KG1 (cell line): ENCODE data around the gene CRIM1.
"Not testable (repeated sequence)": the region's sequence is repeated elsewhere in the genome, so short reads cannot be mapped to it uniquely, and the experiment has no call there.

ENCODE experiments used
- DNase-seq: peaks from one replicate; lab custom pipeline; 2025; lab: John Stamatoyannopoulos, UW

Gene CRIM1

GRCh38 chr2:36351736-36352349 lies 3.7 kb upstream of the CRIM1 start:
- no peak for DNase-seq

- no peak for DNase-seq
Observed at GRCh38 chr2:36352701-36353100, 2.9 kb upstream of the CRIM1 start.

GRCh38 chr2:36354811-36355150 lies 797 bp upstream of the CRIM1 start:
- DNase-seq = no peak

- no peak for DNase-seq
Observed at GRCh38 chr2:36355890-36356297, 316 bp downstream of the CRIM1 start.

DNA sequence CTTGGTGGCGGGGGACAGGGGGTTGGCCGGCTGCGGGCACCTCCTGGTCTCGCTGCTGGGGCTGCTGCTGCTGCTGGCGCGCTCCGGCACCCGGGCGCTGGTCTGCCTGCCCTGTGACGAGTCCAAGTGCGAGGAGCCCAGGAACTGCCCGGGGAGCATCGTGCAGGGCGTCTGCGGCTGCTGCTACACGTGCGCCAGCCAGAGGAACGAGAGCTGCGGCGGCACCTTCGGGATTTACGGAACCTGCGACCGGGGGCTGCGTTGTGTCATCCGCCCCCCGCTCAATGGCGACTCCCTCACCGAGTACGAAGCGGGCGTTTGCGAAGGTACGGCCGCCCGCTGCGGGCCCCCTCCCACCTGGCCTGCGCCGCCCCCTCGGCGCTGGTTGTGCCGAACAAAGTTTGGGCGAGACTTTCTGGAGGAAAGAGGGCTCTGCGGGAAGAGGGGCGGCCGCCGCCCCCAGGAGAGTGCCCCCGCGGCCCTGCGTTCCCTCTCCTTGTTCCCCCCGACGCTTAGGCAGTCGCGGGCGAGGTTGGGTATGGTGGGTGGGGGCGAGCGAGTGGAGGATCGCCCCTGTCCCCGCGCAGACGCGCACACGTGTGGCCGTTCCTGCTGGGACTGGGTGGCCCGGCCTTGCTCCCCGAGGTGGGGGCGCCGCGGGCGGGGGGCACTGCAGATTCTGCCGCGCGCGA lies 866 bp downstream of the CRIM1 start:
- no peak for DNase-seq

- peak; percentile 38 for DNase-seq
Observed at GRCh38 chr2:36356990-36357846, 1.6 kb downstream of the CRIM1 start.

- DNase-seq = no peak
Observed at GRCh38 chr2:36357847-36358659, 2.5 kb downstream of the CRIM1 start.

- DNase-seq = no peak
Observed at GRCh38 chr2:36359067-36359466, 3.5 kb downstream of the CRIM1 start.

- DNase-seq = no peak
Observed at GRCh38 chr2:36360063-36360462, 4.5 kb downstream of the CRIM1 start.

DNA sequence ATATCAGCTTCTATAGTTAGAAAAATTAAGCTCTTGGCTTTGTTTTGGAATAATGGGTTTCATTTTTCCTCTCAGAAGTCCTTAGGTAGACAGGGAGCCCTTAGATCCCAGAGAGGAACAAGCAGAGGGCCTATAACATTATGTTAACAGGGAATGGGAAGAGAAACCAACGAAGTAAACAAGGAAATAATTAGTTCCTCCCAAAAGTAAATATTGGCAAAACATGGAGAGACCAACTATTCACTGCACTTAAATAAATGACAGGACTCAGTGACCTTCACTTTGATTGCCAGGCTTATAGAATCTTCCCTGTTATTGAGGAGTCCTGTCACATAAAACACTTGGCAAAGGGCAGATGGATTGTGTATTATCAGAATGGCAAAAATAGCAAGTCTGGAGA lies 5.3 kb downstream of the CRIM1 start:
- no peak for DNase-seq

DNA sequence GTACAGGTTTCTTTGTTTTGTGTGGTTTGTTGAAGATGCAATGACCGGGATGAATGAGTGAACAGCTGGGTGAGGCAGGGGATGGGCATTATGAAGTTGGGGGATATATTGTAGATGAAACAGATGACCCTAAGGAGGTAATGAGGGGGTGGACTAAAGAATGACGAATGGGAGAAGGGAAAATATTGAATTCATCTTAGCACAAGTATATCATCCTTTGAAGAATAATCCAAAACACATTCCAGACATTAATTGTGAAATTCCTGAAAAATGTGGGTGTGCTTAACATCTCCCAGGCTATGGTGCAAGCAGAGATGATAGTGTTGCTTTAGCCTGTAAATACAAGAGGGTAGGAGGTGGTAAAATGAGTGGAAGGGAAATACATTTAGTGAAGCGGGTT lies 5.8 kb downstream of the CRIM1 start:
- DNase-seq = no peak

DNA sequence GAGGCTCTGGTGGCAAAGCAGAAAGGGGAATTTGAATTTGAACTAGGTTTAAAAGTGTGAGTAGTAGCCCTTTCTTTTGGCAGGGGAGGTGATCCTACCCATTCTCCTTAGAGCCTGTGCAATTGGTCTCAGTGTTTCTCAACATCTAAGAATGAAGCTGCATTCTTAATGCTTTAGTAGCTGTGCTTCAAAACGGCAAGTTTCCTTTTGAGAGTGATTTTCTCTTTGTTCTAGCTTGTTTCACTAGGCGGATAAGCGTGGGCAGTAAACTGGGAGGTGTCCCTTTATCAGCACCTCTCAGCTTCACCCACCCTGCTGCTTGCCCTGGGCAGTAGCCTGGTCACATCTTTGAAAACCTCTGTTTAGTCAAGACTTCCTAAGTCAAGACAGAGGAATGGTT lies 6.7 kb downstream of the CRIM1 start:
- no peak for DNase-seq

GRCh38 chr2:36363085-36363484 lies 7.5 kb downstream of the CRIM1 start:
- not testable (repeated sequence) for DNase-seq

DNA sequence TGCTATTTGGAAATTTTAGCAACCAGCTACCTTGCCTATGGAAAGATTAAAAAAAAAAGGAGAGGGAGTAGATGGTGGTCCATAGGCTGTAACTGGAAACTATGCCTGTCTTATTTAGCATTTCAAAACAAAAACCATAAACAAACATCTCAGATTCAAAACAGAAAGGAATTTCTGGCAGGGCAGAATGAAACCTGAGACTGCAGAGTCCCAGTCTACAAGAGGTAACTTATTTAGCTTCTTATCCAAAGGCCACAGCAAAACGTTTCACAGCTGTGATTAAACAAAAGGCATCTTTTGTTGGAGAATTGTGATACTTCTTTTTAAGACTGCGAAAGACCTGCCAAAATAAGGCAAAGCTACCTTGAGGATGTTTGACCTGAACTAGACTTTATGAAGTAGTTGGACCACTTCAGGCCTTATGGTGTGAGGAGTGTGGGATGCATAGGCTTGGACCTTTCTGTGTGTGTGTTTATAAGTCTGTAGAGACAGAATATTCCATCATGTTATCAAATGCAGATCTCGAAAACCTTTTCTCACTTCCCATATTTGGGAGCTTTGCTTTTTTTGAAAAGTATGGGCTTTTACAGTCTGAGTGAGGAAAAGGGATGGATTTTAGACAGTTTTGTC lies 11.0 kb downstream of the CRIM1 start:
- DNase-seq = no peak

DNA sequence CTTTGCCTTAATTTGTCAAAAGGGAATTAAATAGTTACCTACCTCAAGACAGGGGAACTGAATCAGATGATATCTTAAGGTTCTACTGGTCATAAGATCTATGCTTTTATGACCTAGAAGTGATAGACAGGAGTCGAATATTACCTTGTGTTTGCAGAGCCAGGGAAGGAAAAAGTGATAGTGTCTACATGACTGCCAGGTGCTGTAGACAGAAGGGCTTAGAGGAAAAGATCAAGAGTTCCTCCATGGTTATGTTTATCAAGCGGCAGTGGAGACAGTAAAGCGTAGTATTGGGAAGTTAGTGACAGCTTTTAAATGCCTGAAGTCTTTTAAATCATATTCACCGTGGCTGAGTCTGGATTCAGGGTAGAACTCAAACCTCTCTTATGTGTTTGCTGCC lies 11.9 kb downstream of the CRIM1 start:
- DNase-seq = no peak

- DNase-seq = no peak
Observed at GRCh38 chr2:36367895-36368353, 12.3 kb downstream of the CRIM1 start.

DNA sequence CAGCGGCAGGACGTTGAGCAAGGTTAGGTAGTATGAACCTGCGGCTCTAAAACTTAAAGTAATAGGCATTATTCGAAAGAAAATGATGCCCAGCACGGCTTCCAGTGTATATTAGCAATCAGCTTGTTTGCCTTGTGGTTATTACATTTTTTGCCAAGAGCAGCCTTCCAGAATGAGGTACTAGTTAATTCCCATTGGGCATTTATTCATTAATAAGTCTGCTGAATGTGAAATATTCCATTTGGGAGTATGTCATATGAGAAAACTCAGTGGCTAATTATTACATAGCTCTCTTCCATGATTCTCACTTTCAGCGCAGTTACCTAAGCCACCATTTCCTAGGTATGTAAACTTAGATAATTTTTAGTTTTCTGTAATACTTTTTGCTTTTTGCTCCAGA lies 12.9 kb downstream of the CRIM1 start:
- no peak for DNase-seq

DNA sequence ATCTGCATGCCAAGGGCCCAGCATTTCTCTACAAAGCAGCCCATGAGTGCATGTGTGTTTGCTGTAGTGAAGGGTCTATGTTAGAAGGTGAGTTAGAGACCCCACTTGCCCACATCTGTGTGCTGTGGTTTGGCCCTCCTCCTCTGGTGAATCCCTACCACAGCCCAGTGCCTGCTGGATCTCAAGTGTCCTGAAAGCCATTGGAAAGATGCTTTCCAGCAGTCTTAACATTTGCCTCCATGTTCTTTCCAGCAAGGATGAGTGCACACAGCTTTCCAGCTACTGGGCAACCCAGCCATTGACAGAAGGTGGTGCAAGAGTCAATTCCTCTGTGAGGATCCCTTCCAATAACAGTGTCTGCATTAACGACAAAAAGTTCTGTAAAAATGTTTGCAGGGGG lies 13.6 kb downstream of the CRIM1 start:
- no peak for DNase-seq

DNA sequence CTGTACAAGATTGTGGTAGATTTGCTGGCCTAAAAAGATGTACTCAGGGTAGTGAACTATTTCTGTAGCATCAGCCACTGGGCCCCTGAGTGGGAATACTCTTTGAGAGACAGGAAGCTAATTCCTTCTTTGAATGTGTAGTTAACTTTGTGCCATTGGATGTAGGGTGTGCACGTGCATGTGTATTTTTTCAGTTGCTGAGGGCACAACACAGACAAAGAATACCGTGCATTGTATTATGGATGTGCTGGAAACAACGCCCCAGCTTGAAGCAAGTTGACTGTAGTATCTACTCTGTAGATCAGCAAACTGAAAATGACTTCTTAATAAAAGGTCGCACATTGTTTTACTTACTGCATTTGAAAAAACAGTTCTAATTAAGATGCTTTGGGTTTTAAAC lies 14.1 kb downstream of the CRIM1 start:
- DNase-seq = no peak

- no peak for DNase-seq
Observed at GRCh38 chr2:36370281-36370680, 14.7 kb downstream of the CRIM1 start.

- no peak for DNase-seq
Observed at GRCh38 chr2:36371070-36371874, 15.7 kb downstream of the CRIM1 start.
